IMR-90 (cell line): ENCODE measurements around the gene PLA2G4D.

Source experiments
- CEBPB ChIP-seq: IDR thresholded peaks from 2 replicates; pipeline ENCODE4 v1.6.1; 2012; ENCODE audit warnings: low read depth, low read length, improper control_type of control experiment
- CHD1 ChIP-seq: IDR thresholded peaks from 2 replicates; pipeline ENCODE4 v1.6.1; 2012; ENCODE audit warnings: low read depth, low read length, improper control_type of control experiment
- FOS ChIP-seq: fragments of 150-350 bp; IDR thresholded peaks from 2 replicates; pipeline ENCODE4 v1.6.1; 2016; ENCODE audit warnings: low read depth, low read length
- MAFK ChIP-seq: IDR thresholded peaks from 2 replicates; pipeline ENCODE4 v1.6.1; 2012; ENCODE audit warnings: low read depth, low read length, improper control_type of control experiment
- MXI1 ChIP-seq: IDR thresholded peaks from 2 replicates; pipeline ENCODE4 v1.6.1; 2012; ENCODE audit warnings: low read depth, mild to moderate bottlenecking, low read length, moderate library complexity, borderline replicate concordance
- POLR2A ChIP-seq: IDR thresholded peaks from 2 replicates; pipeline ENCODE4 v1.6.1; 2012; ENCODE audit warnings: mild to moderate bottlenecking, low read depth, low read length
- RAD21 ChIP-seq: IDR thresholded peaks from 2 replicates; pipeline ENCODE4 v1.6.1; 2012; ENCODE audit warnings: low read length, improper control_type of control experiment
- RFX5 ChIP-seq: IDR thresholded peaks from 2 replicates; pipeline ENCODE4 v1.8.0; 2012; ENCODE audit warnings: low read depth, mild to moderate bottlenecking, low read length, moderate library complexity
- SMC3 ChIP-seq: fragments of 150-350 bp; IDR thresholded peaks from 2 replicates; pipeline ENCODE4 v1.6.1; 2016; ENCODE audit warnings: low read depth, mild to moderate bottlenecking, antibody characterized with exemption, low read length, moderate library complexity
- TF ChIP-seq, protein P1 (sequence below): conservative IDR thresholded peaks from 2 replicates; pipeline ENCODE4 v1.5.1; 2012; ENCODE audit warnings: mild to moderate bottlenecking, low read depth, low read length, improper control_type of control experiment
- TF ChIP-seq, protein P2 (sequence below): fragments of 150-350 bp; IDR thresholded peaks from 2 replicates; pipeline ENCODE4 v1.6.1; 2017; ENCODE audit warnings: mild to moderate bottlenecking, antibody characterized with exemption, low read length, low read depth
- TF ChIP-seq, protein P3 (sequence below): fragments of 150-350 bp; IDR thresholded peaks from 2 replicates; pipeline ENCODE4 v1.6.1; 2016; ENCODE audit warnings: low read depth, mild to moderate bottlenecking, low read length, moderate library complexity, borderline replicate concordance

DNA sequence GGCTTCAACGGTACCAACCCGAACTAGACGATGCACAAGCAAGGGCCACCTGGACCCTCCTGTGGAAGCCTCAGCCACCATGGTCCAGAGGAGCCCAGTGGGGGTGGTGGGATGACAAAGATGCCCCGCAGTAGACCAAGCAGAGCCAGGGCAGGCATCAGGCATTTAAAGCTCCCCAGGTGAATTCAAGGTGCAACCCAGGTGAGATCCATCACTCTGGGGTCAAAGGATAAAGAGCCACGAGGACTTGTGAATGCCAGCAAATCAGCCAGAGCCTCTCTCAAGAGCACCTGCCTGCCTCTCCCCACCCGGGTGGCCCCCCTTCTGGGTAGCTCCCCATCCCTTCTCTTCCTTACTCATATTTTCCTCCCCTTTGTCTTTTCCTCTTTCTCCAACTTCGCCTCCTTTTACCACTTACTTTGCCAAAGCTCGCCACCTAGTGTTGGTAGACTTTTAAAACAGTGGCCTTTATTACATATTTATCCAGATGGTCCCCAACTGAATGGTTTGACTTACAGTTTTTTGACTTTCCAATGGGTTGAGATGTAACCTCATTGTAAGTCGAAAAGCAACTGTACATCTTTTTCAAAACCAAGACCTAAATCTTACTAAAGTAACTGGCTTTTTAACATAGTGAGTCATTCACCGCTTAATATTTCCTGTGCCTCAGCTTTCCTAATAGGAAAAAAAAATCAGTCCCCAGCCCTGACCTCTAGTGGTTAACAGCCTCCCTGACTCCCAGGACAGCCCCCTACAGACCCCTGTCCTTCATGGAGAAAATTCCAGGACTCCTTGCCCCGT, 43.3 kb upstream of the PLA2G4D start:
- TF ChIP-seq, protein P1, sequence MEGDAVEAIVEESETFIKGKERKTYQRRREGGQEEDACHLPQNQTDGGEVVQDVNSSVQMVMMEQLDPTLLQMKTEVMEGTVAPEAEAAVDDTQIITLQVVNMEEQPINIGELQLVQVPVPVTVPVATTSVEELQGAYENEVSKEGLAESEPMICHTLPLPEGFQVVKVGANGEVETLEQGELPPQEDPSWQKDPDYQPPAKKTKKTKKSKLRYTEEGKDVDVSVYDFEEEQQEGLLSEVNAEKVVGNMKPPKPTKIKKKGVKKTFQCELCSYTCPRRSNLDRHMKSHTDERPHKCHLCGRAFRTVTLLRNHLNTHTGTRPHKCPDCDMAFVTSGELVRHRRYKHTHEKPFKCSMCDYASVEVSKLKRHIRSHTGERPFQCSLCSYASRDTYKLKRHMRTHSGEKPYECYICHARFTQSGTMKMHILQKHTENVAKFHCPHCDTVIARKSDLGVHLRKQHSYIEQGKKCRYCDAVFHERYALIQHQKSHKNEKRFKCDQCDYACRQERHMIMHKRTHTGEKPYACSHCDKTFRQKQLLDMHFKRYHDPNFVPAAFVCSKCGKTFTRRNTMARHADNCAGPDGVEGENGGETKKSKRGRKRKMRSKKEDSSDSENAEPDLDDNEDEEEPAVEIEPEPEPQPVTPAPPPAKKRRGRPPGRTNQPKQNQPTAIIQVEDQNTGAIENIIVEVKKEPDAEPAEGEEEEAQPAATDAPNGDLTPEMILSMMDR, result peak; percentile 67
- TF ChIP-seq, protein P2, sequence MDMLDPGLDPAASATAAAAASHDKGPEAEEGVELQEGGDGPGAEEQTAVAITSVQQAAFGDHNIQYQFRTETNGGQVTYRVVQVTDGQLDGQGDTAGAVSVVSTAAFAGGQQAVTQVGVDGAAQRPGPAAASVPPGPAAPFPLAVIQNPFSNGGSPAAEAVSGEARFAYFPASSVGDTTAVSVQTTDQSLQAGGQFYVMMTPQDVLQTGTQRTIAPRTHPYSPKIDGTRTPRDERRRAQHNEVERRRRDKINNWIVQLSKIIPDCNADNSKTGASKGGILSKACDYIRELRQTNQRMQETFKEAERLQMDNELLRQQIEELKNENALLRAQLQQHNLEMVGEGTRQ, result no peak
- no peak for TF ChIP-seq POLR2A
- TF ChIP-seq, protein P3, sequence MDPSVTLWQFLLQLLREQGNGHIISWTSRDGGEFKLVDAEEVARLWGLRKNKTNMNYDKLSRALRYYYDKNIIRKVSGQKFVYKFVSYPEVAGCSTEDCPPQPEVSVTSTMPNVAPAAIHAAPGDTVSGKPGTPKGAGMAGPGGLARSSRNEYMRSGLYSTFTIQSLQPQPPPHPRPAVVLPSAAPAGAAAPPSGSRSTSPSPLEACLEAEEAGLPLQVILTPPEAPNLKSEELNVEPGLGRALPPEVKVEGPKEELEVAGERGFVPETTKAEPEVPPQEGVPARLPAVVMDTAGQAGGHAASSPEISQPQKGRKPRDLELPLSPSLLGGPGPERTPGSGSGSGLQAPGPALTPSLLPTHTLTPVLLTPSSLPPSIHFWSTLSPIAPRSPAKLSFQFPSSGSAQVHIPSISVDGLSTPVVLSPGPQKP, result no peak
- peak; percentile 63 for TF ChIP-seq SMC3
- TF ChIP-seq FOS, result no peak
- TF ChIP-seq RFX5, result no peak
- TF ChIP-seq RAD21, result peak; percentile 55
- no peak for TF ChIP-seq MAFK
- TF ChIP-seq CEBPB, result no peak
- TF ChIP-seq CHD1, result no peak
- no peak for TF ChIP-seq MXI1
